Activated T-cell treated with anti-CD3 and anti-CD28 coated beads, Interleukin-2, amount 50 U/mL, for 1 hour (primary cell): ENCODE data around the gene KRT83.
"Not testable (repeated sequence)": the region's sequence is repeated elsewhere in the genome, so short reads cannot be mapped to it uniquely, and the experiment has no call there.

Experiments
- DNase-seq: peaks from one replicate; pipeline ENCODE4 v3.0.0-alpha.2; 2020

The KRT83 gene

GRCh38 chr12:52352951-52353350, 31.8 kb upstream of the KRT83 start:
- DNase-seq: no peak

- peak; percentile 63 for DNase-seq
Observed at GRCh38 chr12:52351196-52352059, 30.2 kb upstream of the KRT83 start.

- DNase-seq: no peak
Observed at GRCh38 chr12:52350786-52351185, 29.6 kb upstream of the KRT83 start.

GRCh38 chr12:52350021-52350620, 28.9 kb upstream of the KRT83 start:
- no peak for DNase-seq

GRCh38 chr12:52349196-52349595, 28.0 kb upstream of the KRT83 start:
- DNase-seq: no peak

GRCh38 chr12:52347551-52348510, 26.6 kb upstream of the KRT83 start:
- no peak for DNase-seq

GRCh38 chr12:52347016-52347415, 25.8 kb upstream of the KRT83 start:
- no peak for DNase-seq

- DNase-seq: no peak
Observed at GRCh38 chr12:52346593-52346992, 25.4 kb upstream of the KRT83 start.

GRCh38 chr12:52345041-52345440, 23.8 kb upstream of the KRT83 start:
- not testable (repeated sequence) for DNase-seq

- DNase-seq: no peak
Observed at GRCh38 chr12:52344111-52344510, 22.9 kb upstream of the KRT83 start.

GRCh38 chr12:52343550-52343949, 22.4 kb upstream of the KRT83 start:
- no peak for DNase-seq

GRCh38 chr12:52342781-52343490, 21.7 kb upstream of the KRT83 start:
- DNase-seq: no peak

- DNase-seq: no peak
Observed at GRCh38 chr12:52341066-52341580, 19.9 kb upstream of the KRT83 start.

- DNase-seq: no peak
Observed at GRCh38 chr12:52338241-52338960, 17.2 kb upstream of the KRT83 start.

- no peak for DNase-seq
Observed at GRCh38 chr12:52337054-52337453, 15.9 kb upstream of the KRT83 start.

- DNase-seq: no peak
Observed at GRCh38 chr12:52336641-52337040, 15.4 kb upstream of the KRT83 start.

- no peak for DNase-seq
Observed at GRCh38 chr12:52335598-52336262, 14.5 kb upstream of the KRT83 start.

GRCh38 chr12:52334185-52334584, 13.0 kb upstream of the KRT83 start:
- DNase-seq: no peak

GRCh38 chr12:52333321-52333720, 12.1 kb upstream of the KRT83 start:
- DNase-seq: no peak

- no peak for DNase-seq
Observed at GRCh38 chr12:52332381-52332780, 11.2 kb upstream of the KRT83 start.

- DNase-seq: no peak
Observed at GRCh38 chr12:52331833-52332232, 10.6 kb upstream of the KRT83 start.
